Stimulated activated CD4-positive, alpha-beta T cell treated with anti-CD3 and anti-CD28 coated beads, TNF-alpha, amount 100 ng/mL, for 1 hour (primary cell): ENCODE results near the gene PRPF38B.

ENCODE experiments used
- DNase-seq, 3 donors: peaks; one replicate each; pipeline ENCODE4 v3.0.0-alpha.2; 2020; ENCODE audit warnings: low read depth in 3 of 3, low spot score in 1 of 3

PRPF38B gene

DNA sequence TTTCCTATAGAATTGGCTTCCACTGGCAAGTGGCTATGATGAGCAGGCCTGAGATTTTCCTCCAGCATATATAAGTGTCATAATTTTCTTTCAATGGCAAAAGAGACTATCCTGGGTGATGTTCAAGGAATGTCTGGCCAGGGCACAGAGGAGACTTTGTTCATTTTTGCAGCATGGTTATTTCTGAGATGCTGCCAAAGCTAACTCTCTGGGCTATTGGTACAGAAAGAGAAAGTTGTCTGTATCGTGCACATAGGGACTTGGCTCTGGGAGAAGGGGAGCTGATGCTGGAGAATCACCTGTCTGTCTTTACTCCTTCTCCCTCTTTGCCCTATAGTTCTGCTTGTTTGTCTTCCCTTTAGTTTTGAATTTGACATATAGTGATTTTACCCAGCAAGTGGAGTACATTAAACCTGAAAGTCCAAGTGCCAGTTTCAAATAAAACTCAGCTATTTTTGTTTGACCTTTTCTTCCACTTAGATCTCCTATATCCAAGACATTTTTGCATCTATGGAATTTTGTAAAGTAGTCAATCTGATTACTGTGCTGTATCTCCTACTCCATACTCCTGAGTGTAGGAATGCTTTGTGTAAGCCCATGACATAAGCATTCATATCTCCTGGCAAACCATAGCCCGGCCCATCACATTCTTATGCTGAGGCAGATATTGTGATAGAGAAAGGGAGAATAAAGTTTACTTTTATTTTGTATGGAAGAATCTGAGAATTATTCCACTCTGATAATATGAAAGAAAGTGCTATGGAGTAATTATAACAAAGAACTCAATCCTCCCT lies 24.5 kb downstream of the PRPF38B start:
- DNase-seq: no peak

DNA sequence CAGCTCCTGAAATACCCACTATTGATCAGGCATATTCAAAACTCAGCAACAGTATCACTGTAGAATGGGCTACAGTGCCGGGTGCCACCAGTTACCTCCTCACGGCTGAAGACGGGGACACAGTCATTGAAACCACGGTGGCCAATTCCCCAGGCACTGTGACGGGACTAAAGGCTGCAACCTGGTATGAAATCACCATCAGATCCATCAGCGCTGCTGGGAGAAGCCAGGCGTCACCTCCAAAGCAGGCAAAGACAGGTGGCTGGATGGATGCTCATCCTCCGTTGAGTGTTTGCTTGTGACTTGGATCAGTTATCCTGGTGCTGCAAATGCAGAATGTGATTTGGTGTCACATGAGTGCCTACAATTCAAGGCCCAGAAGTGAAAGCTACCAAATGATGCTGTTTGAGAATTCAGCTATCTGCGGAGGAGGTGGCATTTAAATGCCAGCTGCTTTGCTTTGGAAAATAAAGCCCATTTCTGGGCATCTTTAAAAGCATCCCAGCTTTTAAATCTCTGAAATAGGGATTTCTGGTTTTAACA lies 25.7 kb downstream of the PRPF38B start:
- DNase-seq: no peak

DNA sequence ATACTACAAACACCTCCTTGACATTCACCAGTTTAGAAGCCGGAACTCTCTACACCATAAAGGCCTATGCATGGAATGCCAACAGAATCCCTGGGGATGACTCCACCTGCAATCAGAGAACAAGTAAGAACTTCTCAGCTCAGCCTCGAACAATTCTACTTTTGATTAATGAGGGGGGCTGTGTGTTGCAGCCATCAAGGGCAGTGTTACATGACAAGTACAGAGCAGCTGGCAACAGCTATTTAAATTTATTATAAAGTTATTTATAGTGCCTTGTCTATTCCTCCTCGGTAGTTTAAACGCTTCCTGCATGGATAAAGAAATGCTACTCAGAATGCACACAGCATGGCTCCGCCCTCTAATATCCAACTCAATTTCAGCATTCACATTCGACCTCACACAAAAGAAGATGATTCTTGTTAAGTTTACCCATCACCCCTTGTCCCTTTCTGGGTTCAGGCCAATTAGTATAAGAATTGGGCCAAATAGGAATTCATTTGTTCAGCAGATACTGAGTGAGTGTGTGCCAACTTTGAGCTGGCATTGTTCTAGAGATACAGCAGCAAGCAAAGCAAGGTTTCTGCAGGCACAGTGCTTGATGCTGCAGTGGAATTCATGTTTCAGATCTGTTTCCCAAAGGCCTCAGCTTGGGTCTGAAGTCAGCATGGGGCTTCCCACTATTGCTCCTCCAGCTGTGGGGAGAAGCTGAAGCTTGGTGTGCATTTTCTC lies 27.0 kb downstream of the PRPF38B start:
- DNase-seq: no peak

DNA sequence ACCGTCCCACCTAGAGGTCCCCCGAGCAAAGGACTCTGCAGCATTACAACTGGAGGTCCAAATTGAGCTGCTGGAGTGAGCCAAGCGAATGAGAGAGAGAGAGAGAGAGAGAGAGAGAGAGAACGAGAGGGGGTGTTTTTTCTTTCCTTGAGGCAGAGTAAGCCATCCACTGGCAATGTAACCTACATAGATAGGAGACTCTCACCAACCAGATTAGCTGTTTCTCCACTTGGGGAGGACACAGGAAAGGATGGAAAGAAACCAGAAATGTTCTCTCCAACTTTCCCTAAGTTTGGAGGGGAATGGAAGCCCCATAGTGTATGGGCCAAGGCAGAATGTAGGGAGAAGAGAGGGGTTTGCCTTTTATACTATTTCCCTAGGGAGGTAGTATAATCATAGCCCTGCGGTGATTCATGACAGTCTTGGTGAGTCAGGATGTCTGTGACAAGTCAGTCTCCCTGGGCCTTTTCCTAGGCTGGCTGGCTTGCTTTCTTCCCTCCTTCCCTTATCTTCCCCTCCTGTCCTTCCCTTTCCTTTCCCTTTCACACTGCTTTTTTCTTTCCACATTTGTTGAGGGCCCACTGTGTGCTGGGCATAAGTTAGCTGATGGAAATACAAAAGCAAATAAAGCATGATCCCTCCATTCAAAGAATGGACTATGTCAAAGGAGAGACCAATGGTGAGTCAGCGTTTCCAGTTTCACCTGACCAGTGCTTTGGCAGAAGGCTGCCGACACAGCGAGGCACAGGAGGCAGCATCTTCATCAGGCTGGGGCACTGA lies 27.7 kb downstream of the PRPF38B start:
- DNase-seq: no peak

DNA sequence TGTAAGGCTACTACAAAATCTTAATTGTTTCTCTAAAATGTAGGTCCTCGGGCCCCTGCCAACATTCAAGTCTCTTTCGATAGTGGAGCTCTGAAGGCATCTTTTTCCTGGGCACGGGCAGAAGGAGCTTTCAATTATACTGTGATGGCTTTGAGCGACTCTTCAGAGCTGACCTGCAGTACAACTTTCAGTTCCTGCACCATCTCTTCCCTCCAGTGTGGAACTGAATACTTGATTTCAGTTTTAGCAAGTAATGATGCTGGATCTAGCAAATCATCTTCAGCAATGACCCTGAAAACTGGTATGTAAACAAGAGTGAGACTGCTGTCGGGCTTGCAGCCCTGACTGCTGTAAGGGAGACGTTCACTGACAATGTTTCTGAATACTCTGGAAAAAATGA lies 30.2 kb downstream of the PRPF38B start:
- no peak for DNase-seq

DNA sequence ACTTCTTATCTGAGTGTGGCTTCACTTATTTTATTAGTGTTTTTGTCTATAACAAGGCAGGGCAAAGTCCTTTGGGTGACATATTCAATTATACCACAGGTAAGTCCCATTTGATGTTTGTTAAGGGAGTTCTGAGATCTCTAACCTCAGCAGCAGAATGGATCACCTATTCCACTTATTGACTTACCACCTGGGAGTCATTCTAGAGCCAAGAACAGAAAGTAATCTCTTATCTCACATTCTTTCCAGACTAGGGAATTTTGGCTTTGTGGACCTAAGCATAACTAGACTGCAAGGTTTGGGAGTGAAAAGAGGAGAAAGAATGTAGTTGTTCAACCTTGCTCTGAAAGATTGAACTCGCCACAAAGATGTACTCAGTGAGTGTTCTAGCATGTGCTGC lies 33.8 kb downstream of the PRPF38B start:
- no peak for DNase-seq

DNA sequence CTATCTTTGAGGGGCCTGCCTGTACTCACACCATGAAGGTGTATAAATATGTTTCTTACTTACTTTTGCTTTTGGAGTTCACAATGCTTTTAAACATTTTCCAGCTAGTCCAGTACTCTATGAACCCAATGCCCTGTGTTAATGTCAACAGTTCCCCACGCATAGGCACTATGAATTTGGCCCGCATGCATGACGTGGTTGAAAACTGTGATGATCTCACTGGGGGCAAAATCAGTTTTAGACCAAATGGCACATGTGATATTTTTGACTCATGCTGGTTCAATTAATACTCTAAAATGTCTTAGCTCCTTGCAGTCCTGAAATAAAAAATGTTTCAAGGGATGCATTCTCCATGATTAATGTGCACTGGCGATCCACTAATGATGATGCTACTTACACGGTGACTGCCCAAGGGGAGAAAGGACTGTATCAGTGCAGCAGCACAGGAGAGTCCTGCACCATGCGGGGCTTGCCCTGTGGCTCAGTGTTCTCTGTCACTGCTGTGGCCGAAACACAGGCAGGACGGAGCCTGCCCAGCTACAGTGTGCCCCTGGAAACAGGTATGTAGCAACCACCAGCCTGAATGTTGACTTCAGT lies 36.3 kb downstream of the PRPF38B start:
- no peak for DNase-seq

DNA sequence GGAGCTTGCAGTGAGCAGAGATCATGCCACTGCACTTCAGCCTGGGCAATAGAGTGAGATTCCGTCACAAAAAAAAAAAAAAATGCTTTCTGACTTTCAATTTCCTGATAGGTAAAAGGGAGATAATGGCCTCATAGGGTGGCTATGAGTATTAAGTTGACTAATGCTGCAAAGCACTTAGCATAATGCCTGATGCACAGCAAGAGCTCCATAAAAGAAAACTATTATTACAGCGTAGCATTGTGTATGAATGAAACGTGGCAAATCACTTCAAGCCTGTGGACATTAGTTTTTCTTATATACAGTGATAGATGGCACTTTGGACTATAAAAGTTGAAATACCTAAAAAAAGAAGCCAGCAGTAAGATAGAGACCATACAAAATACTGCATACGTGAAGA lies 37.4 kb downstream of the PRPF38B start:
- no peak for DNase-seq

DNA sequence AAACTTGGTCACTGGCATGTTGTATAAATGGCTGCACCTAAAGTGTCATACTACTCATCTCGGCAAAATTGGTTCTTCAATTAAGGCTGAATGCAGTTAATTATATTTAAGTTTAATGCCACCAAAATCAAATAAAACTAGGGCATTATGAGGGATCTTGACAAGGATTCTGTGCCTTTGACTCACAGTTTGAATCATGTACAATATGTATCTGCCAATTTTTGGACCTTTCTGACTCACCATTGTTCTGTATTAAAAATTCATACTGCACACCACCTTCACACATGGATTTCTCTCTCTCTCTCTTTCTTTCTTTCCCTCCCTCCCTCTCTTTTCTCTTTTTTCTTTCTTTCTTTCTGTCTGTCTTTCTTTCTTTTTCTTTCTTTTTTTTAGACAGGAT lies 40.3 kb downstream of the PRPF38B start:
- no peak for DNase-seq

DNA sequence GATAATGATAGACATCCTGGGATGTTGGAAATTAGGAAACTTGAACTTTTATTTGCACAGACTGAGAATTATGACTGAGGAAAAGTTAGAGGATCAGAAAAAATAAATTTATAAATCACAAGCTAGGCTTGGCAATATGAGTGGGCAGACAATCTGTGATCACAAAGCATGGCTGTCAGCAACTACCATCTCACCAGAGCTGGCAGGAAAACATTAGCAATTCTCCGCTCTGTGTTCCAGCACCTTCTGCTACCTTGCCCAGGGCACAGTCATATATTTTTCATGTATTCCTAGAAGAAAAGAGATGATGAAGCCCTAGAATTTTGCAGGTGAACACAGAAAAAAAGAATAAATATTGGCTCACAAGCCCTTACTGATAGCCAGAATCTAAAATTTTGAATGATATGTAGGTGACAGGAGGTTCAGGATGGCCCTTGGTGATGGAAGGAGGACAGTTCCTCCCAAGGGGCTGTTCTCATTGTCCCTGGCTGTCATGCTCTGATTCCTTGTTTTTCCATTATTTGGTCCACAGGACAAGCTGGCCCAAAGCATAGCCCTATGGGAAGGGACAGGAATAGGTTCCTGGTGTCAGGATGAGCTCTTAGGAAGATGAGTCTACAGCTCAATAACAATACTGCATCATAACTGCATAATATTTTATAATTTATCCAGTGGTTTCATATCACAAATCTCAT lies 42.2 kb downstream of the PRPF38B start:
- no peak for DNase-seq

DNA sequence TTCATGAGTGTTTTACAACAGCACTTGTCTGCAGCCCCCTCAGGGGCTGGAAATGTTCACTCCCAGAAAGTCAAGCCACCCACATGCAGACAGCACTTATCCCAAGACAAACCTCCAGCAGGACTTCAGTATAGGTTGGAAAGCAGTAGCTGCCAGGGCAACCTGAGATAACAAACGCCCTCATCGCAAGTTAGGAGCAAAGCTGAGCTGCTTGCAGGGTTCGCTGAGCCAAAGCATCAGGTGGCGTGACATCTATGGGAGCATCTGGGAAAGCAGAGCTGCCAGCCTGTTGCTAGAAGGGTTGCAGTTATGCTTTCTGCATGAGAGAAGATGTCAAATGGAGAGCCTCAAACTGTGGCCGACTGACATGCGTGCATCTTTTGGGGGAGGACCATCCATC lies 50.1 kb downstream of the PRPF38B start:
- DNase-seq: no peak

DNA sequence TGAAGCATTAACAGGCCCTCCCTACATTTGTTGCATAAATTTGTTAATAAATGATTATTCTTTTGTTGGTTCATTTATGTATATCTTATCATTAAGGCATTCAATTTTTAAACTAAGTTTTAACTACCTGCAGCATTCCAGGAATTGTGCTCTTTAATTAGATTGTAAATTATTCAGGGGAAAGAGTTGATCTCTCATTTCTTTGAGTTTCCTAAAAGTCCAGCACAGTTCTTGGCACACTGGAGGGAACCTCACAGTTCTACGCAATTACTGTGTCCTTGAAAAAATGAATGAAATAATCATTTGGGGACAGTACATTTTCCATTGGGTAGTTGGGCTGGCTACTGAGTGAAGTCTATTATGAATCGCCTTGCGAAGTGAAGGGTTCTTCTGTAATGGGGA lies 53.9 kb downstream of the PRPF38B start:
- no peak for DNase-seq

DNA sequence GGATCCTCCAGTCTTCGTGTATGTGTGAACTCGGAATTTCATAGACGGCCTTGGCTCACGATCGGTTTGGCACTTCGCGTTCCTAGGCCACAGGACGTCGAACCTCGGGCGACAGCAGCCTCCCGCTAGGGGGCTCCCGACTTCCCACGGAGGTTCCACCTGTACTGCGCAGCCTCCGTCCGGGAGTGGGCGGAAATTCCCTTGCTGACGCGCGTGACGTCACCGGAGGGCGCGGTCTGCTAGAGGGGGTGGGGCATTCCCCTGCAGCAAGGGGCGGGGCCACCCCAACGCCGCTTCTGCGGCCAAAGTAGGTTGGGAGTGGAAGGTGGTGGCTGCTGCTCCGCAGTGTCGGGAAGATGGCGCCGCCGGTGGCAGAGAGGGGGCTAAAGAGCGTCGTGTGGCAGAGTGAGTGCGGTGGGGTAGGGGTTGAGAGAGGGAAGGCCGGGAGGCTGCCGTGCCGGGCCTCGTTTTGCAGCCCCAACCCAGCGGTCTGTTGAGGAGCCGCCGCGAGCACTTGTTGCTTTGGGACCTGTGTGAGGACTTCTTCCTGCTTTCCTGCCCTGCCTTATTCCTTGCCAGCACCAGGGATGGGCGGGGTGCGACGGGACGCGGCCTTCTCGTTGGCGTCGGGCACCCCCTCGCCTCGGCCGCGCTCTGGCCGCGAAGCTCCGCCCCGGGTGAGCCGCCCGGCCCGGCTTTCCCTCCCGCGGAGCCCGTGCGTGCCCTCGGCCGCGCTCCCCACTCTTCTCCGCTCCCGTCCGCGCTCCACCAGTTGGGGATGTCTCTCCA lies 54.5 kb downstream of the PRPF38B start, which contains the start of gene STXBP3:
Gene STXBP3 (plus strand): TSS at position 293 of the 789 bp plus-strand sequence. CDS start 64 bp downstream, at position 357.
- DNase-seq: peak; percentile 97 to 100 (median 100)

DNA sequence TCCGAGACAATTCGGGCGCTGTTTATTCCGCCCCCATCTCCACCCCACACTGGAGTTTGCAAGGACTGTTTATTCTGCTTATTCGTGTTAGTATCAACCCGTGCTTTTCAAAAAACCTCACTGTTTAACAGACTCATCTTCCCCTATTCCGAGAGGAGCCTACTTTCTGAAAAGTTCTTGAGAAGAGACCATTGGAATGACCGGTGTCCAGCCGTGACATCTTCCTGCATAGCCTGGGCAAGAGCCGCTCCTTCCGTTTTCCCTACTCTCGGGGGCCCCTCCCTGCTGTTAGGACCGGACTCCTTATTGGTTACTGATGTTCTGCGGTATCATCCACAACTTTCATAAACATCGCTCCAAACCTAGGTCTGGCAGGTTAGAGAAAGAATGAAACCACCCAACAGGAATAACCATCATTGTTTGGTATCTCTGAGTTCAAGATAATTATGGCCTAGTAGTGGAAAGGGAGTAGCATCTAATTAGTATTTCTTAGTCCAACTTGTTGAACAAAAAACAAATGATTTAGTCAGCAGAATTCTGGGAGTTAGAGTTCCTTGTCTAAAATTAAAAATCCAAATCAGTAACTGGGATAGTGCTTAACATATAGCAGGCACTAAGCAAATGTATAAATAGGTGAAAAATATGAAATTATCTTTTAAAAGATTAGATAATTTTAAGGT lies 55.2 kb downstream of the PRPF38B start:
- peak in 1 of 3 donors; percentile 8 for DNase-seq

DNA sequence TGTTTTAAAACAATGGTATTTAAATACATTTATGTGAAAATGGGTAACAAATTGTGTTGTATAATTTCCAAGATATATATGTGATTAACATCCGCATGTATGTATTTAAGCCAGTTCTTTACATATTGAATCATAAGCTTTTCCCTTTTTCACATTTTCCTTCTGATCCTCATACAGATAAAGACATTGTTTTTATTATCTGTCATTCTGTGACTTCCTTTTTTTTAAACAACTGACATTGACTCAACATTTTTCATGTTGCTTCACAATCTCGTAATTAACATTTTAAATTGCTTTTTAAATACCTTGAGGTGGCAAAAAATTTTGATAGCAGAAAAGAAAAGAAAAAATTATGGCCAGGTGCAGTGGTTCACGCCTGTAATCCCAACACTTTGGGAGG lies 55.8 kb downstream of the PRPF38B start:
- no peak for DNase-seq

DNA sequence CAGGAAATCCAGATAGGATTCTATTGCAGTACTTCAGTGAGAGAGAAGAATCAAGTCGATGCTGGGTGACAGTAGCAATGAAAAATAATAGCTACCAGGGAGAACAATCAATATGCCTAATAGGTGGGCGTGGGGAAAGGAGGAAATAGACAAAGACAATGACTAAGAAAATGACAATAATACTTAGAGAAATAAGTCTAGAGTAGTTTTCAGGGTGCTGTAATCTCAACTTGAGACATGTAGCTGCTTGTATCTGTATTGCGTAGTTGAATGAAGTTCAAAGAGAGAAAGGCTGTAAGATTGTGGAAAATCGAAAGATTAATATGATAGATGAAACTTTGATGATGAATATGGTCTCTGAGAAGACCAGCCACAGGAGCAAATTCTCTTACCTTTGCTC lies 57.0 kb downstream of the PRPF38B start:
- no peak for DNase-seq

DNA sequence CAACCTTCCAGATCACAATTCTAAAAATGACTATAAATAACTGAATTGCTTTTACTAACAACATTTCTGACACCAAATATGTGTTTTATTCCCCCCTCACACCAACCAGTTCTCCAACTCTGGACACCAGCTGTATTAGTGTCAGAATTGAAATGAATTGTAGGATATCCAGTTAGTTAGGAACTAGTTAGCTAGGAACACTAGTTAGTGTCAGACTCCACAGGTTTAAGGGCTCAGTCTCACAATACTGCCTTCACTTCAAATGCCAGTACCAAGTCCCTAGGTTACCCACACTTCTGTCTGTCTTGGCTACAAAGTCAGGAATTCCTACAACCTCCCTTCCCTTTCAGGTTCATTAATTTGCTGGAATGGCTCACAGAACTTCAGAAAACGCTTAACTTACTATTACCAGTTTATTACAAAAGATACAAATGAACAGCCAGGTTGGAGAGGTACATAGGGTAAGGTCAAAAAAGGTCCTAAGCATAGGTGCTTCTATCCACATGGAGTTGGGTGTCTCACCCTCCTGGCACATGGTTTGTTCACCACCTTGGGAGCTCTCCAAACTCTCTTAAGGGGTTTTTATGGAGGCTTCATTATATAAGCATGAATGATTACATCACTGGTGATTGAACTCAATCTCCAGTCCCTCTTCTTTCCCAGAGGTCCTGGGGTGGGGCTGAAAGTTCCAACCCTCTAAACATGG lies 58.5 kb downstream of the PRPF38B start:
- no peak for DNase-seq
